GM19025 (cell line): ENCODE measurements around the gene MEGF10.

ENCODE experiments used
- ATAC-seq: cut with Tn5 transposase; IDR thresholded peaks from one replicate; pipeline ENCODE4 v1.9.1; 2021; ENCODE audit warnings: mild to moderate bottlenecking, low read depth, moderate library complexity; ENCODE audit not compliant: unreplicated experiment

MEGF10 gene

GRCh38 chr5:127363403-127363802 lies 72.8 kb downstream of the MEGF10 start:
- no peak for ATAC-seq

GRCh38 chr5:127367029-127367428 lies 76.4 kb downstream of the MEGF10 start:
- no peak for ATAC-seq

GRCh38 chr5:127367946-127368465 lies 77.4 kb downstream of the MEGF10 start:
- no peak for ATAC-seq

- no peak for ATAC-seq
Measured at GRCh38 chr5:127369796-127370195, 79.2 kb downstream of the MEGF10 start.

- no peak for ATAC-seq
Measured at GRCh38 chr5:127370631-127371030, 80.0 kb downstream of the MEGF10 start.

- no peak for ATAC-seq
Measured at GRCh38 chr5:127373858-127374491, 83.4 kb downstream of the MEGF10 start.

- ATAC-seq = no peak
Measured at GRCh38 chr5:127375124-127375523, 84.5 kb downstream of the MEGF10 start.

GRCh38 chr5:127375544-127376091 lies 85.0 kb downstream of the MEGF10 start:
- no peak for ATAC-seq

GRCh38 chr5:127377651-127378050 lies 87.1 kb downstream of the MEGF10 start:
- no peak for ATAC-seq

GRCh38 chr5:127385936-127386335 lies 95.3 kb downstream of the MEGF10 start:
- no peak for ATAC-seq

- ATAC-seq = no peak
Measured at GRCh38 chr5:127386557-127386956, 96.0 kb downstream of the MEGF10 start.

GRCh38 chr5:127389601-127390000 lies 99.0 kb downstream of the MEGF10 start:
- no peak for ATAC-seq

- no peak for ATAC-seq
Measured at GRCh38 chr5:127392762-127393161, 102.2 kb downstream of the MEGF10 start.

- ATAC-seq = no peak
Measured at GRCh38 chr5:127396490-127397155, 106.0 kb downstream of the MEGF10 start.

- ATAC-seq = no peak
Measured at GRCh38 chr5:127398508-127398907, 107.9 kb downstream of the MEGF10 start.

- no peak for ATAC-seq
Measured at GRCh38 chr5:127399068-127399467, 108.5 kb downstream of the MEGF10 start.

GRCh38 chr5:127400539-127400938 lies 109.9 kb downstream of the MEGF10 start:
- no peak for ATAC-seq

GRCh38 chr5:127400946-127401670 lies 110.5 kb downstream of the MEGF10 start:
- no peak for ATAC-seq

- ATAC-seq = no peak
Measured at GRCh38 chr5:127402361-127402760, 111.8 kb downstream of the MEGF10 start.

- ATAC-seq = no peak
Measured at GRCh38 chr5:127404190-127404589, 113.6 kb downstream of the MEGF10 start.
